ENCODE measurements around the gene ZG16B.

The ZG16B gene

GRCh38 chr16:2874032-2874911 is 44.2 kb downstream of the ZG16B start:
- no peak for DNase-seq

- peak; percentile 87 for DNase-seq
These were observed 44.8 kb downstream of the ZG16B start for GRCh38 chr16:2874912-2875362.

GRCh38 chr16:2879854-2880508 is 49.9 kb downstream of the ZG16B start:
- no peak for DNase-seq
